Large intestine (tissue), 3 donors: ENCODE measurements around the gene TMEM126B. TPM values are rescaled to one million over a fixed set of nuclear protein-coding genes. Genes with fewer than 3 reads are reported as not detected.
A peak's percentile ranks its signal among the peaks of the same experiment; 100 is the strongest.
"Not testable (repeated sequence)": the region's sequence is repeated elsewhere in the genome, so short reads cannot be mapped to it uniquely, and the experiment has no call there.

Source experiments
- DNase-seq, 2 donors: peaks; one replicate each; pipeline versions ENCODE4 v3.0.0 to v3.0.0-alpha.2; 2013
- H3K27ac ChIP-seq: one replicate; pipeline ENCODE4 v1.5.1; 2013; ENCODE audit warnings: low read length
- H3K27me3 ChIP-seq: 2 replicates; pipeline ENCODE4 v1.6.1; 2013; ENCODE audit warnings: low read length; ENCODE audit not compliant: control insufficient read depth, insufficient read depth
- H3K36me3 ChIP-seq: 2 replicates; pipeline ENCODE4 v1.6.1; 2013; ENCODE audit warnings: low read length; ENCODE audit not compliant: control insufficient read depth, insufficient read depth
- H3K4me1 ChIP-seq: one replicate; pipeline ENCODE4 v1.6.1; 2013; ENCODE audit warnings: low read length; ENCODE audit not compliant: control insufficient read depth, insufficient read depth
- H3K4me3 ChIP-seq: one replicate; pipeline ENCODE4 v1.5.1; 2013; ENCODE audit warnings: low read length
- H3K9me3 ChIP-seq: one replicate; pipeline ENCODE4 v1.6.1; 2013; ENCODE audit warnings: mild to moderate bottlenecking, low read depth, low read length, moderate library complexity; ENCODE audit not compliant: control insufficient read depth
- WGBS: methylation state at CpG from one replicate; pipeline ENCODE4 v1.1.5; 2013; ENCODE audit warnings: low lambda C conversion rate; ENCODE audit not compliant: insufficient coverage; 5-methylcytosine and 5-hydroxymethylcytosine counted together
- polyA plus RNA-seq: library from polyadenylated mRNA; unstranded; fragments of 120-200 nt; gene quantifications from one replicate; pipeline ENCODE4 v1.2.1, GENCODE V29; 2013

TMEM126B gene
- polyA plus RNA-seq, 1 donor = 78.4 TPM

DNA sequence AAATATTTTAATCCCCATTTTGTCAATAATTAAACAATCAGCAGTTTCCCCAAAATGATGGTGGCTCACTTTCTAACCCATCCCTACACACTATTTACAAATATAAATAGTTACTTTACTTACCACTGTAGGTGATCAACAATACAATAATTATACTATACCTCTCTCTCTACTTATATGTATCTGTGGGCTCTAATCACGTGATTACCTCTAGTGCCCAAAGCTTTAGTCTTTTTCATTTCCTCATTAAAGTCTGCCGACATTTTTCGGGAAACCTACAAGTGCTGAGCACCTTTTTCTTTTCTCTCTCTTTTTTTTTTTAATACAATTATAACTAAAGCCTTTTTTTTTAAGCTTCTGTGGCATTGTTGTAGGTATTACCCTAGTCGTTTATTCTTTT is 25.2 kb upstream of the TMEM126B start:
- WGBS = 100% methylated on average over 3 of the region's 4 CpGs
- H3K4me1 ChIP-seq = no peaks in the 10 kb centered on the region
- no peaks in the 10 kb centered on the region for H3K36me3 ChIP-seq
- H3K27me3 ChIP-seq = no peaks in the 10 kb centered on the region
- no peak overlapping the region for H3K4me3 ChIP-seq
- no peak for DNase-seq
- H3K9me3 ChIP-seq = no peaks in the 10 kb centered on the region
- no peak overlapping the region for H3K27ac ChIP-seq

DNA sequence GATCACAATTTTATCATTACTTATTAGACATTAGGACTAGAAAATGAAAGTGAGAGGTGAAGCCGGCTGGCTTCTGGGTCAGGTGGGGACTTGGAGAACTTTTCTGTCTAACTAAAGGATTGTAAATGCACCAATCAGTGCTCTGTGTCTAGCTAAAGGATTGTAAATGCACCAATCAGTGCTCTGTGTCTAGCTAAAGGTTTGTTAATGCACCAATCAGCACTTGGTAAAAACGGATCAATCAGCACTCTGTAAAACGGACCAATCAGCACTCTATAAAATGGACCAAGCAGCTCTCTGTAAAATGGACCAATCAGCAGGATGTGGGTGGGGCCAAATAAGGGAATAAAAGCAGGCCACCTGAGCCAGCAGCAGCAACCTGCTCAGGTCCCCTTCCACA is 22.2 kb upstream of the TMEM126B start:
- H3K36me3 ChIP-seq, H3K27ac ChIP-seq, H3K4me1 ChIP-seq, DNase-seq, H3K4me3 ChIP-seq, H3K27me3 ChIP-seq, H3K9me3 ChIP-seq: not testable (repeated sequence)
- no CpG with 5 or more reads among the region's 3 CpGs for WGBS

DNA sequence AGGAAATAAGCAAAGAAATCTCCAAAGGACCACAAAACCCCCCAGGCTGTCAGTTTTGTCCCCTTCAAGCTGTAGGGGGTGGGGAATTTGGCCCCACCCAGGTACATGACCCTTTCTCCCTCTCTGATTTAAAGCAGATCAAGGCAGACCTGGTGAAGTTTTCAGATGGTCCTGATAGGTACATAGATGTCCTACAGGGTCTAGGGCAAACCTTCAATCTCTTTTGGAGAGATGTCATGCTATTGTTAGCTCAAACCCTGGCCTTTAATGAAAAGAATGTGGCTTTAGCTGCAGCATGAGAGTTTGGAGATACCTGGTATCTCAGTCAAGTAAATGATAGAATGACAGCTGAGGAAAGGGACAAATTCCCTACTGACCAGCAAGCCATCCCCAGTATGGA is 19.8 kb upstream of the TMEM126B start:
- not testable (repeated sequence) for H3K9me3 ChIP-seq, DNase-seq, H3K36me3 ChIP-seq, H3K27ac ChIP-seq, H3K4me1 ChIP-seq, H3K27me3 ChIP-seq, H3K4me3 ChIP-seq

DNA sequence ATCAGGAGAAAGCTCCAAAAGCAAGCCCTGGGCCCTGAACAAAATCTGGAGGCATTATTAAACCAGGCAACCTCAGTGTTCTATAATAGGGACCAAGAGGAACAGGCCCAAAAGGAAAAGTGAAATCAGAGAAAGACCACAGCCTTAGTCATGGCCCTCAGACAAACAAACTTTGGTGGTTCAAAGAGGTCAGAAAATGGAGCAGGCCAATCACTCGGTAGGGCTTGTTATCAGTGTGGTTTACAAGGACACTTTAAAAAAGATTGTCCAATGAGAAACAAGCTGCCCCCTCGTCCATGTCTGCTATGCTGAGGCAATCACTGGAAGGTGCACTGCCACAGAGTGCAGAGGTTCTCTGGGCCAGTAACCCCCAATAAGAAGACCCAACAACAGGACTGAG is 19.1 kb upstream of the TMEM126B start:
- H3K27ac ChIP-seq, H3K4me1 ChIP-seq, H3K4me3 ChIP-seq, H3K36me3 ChIP-seq, H3K9me3 ChIP-seq, H3K27me3 ChIP-seq, DNase-seq: not testable (repeated sequence)
- no CpG with 5 or more reads among the region's 2 CpGs for WGBS

GRCh38 chr11:85611643-85612042 is 16.8 kb upstream of the TMEM126B start:
- 100% methylated on average over 1 of the region's 2 CpGs for WGBS
- not testable (repeated sequence) for H3K36me3 ChIP-seq, H3K27me3 ChIP-seq, H3K4me3 ChIP-seq, H3K4me1 ChIP-seq, H3K9me3 ChIP-seq, DNase-seq, H3K27ac ChIP-seq

GRCh38 chr11:85619499-85619898 is 8.9 kb upstream of the TMEM126B start:
- no peak overlapping the region for H3K4me3 ChIP-seq
- H3K36me3 ChIP-seq = no peaks in the 10 kb centered on the region
- WGBS = no CpG with 5 or more reads among the region's 6 CpGs
- H3K27me3 ChIP-seq = no peaks in the 10 kb centered on the region
- no peaks in the 10 kb centered on the region for H3K9me3 ChIP-seq
- H3K27ac ChIP-seq = no peak overlapping the region
- no peaks in the 10 kb centered on the region for H3K4me1 ChIP-seq
- no peak for DNase-seq

DNA sequence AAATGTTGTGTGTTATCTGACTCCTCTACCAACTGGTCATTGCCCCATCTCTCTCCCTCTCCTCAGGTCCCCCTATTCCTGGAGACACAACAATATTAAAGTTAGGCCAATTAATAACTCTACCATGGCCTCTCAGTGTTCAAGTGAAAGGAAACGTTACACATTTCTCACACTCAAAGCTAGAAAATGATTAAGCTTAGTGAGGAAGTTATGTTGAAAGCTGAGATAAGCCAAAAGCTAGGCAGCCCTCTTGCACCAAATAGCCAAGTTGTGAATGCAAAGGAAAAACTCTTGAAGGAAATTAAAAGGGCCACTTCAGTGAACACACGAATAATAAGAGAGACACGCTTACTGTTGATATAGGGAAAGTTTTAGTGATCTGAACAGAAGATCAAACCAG is 8.1 kb upstream of the TMEM126B start:
- H3K27me3 ChIP-seq = no peaks in the 10 kb centered on the region
- no CpG with 5 or more reads among the region's 3 CpGs for WGBS
- no peaks in the 10 kb centered on the region for H3K36me3 ChIP-seq
- no peak for DNase-seq
- H3K4me3 ChIP-seq = no peak overlapping the region
- H3K9me3 ChIP-seq = no peaks in the 10 kb centered on the region
- H3K4me1 ChIP-seq = no peaks in the 10 kb centered on the region
- no peak overlapping the region for H3K27ac ChIP-seq

GRCh38 chr11:85626496-85626895 is 1.9 kb upstream of the TMEM126B start:
- no peak overlapping the region for H3K4me3 ChIP-seq
- no peak overlapping the region for H3K27ac ChIP-seq
- H3K9me3 ChIP-seq = no peaks in the 10 kb centered on the region
- H3K36me3 ChIP-seq = peaks cover 7% of the 10 kb centered on the region
- no peaks in the 10 kb centered on the region for H3K4me1 ChIP-seq
- no peaks in the 10 kb centered on the region for H3K27me3 ChIP-seq
- no peak for DNase-seq
- 76% methylated on average over 2 of the region's 2 CpGs for WGBS

- H3K27ac ChIP-seq = peak within 1 kb of the TSS; percentile 90
- WGBS = no CpG with 5 or more reads among the region's 23 CpGs
- peaks cover 9% of the 10 kb centered on the region for H3K36me3 ChIP-seq
- H3K9me3 ChIP-seq = no peaks in the 10 kb centered on the region
- peak in 1 of 2 donors; percentile 62 for DNase-seq
- peak within 1 kb of the TSS; percentile 70 for H3K4me3 ChIP-seq
- no peaks in the 10 kb centered on the region for H3K4me1 ChIP-seq
- no peaks in the 10 kb centered on the region for H3K27me3 ChIP-seq
Observed at GRCh38 chr11:85627332-85627997, 928 bp upstream of the TMEM126B start, which contains the start of gene DLG2. DLG2 (minus strand) TSS chr11:85627344.

DNA sequence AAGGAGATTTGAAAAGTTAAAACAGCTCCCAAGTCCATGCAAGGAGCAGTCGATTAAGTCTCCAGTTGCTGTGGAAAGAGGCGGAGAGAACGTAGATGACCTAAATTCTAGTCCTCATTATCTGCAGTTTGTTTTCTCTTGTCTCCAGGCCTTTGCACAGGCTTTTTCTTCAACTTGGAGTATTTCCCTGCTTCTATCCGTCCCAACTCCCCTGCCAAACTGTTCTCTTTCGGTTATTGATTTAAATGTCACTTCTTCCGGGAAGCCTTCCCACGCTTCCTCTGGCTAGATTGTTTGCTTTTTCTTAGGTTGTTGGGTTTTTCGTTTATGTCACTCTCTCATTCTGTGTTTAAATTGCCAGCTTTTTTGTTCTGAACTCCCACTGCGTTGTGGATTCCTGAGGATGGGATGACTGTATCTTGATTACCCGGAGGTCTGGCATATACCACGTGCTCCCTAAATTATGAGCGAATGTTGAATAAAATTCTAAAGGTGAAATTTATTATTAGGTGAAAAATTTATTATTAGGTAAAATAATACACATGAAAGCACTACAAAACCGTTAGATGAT is 463 bp downstream of the TMEM126B start:
- Histone ChIP-seq H3K27ac (peak overlapping the region; percentile 45), H3K4me1 (no peaks in the 10 kb centered on the region), H3K27me3 (no peaks in the 10 kb centered on the region), H3K9me3 (no peaks in the 10 kb centered on the region), H3K36me3 (peaks cover 9% of the 10 kb centered on the region), H3K4me3 (peak overlapping the region; percentile 70)
- DNase-seq = no peak
- WGBS = 0% methylated on average over 8 of the region's 13 CpGs

- DNase-seq = no peak
- Histone ChIP-seq H3K4me3 (no peak overlapping the region), H3K9me3 (no peaks in the 10 kb centered on the region), H3K27me3 (no peaks in the 10 kb centered on the region), H3K36me3 (peaks cover 27% of the 10 kb centered on the region), H3K27ac (no peak overlapping the region), H3K4me1 (no peaks in the 10 kb centered on the region)
- WGBS = no CpG with 5 or more reads among the region's 3 CpGs
Observed at GRCh38 chr11:85634747-85635146, 6.4 kb downstream of the TMEM126B start.
